GM12878 (cell line): Measurements from ENCODE around the gene HHAT. TPM values are rescaled to one million over a fixed set of nuclear protein-coding genes. Genes with fewer than 3 reads are reported as not detected.

Experiments used
- CEBPB ChIP-seq, 2 experiments: fragments of 150-350 bp in 1 of 2; IDR thresholded peaks; 2 replicates each; pipeline ENCODE4 v1.6.1; 2012 to 2014; ENCODE audit warnings: low read depth in 2 of 2, low read length in 2 of 2, borderline replicate concordance in 1 of 2, inconsistent platforms in 1 of 2
- CREM ChIP-seq: IDR thresholded peaks from 2 replicates; pipeline ENCODE4 v1.6.1; 2014; ENCODE audit warnings: antibody characterized with exemption, low read depth
- EP300 ChIP-seq, 2 experiments: fragments of 150-350 bp in 1 of 2; IDR thresholded peaks; 2 replicates each; pipeline ENCODE4 v1.6.1; 2011 to 2012; ENCODE audit warnings: low read depth in 2 of 2, low read length in 2 of 2, borderline replicate concordance in 1 of 2, improper control_type of control experiment in 1 of 2, inconsistent platforms in 1 of 2; ENCODE audit not compliant: control insufficient read depth in 1 of 2
- ESRRA ChIP-seq: IDR thresholded peaks from 2 replicates; pipeline ENCODE4 v1.6.1; 2012; ENCODE audit warnings: mild to moderate bottlenecking, low read length, improper control_type of control experiment
- FOS ChIP-seq: IDR thresholded peaks from 3 replicates; pipeline ENCODE4 v1.6.1; 2011; ENCODE audit warnings: borderline replicate concordance; ENCODE audit not compliant: insufficient read length; ENCODE audit errors: extremely low read depth
- GABPA ChIP-seq: IDR thresholded peaks from 2 replicates; pipeline ENCODE4 v1.6.1; 2014; ENCODE audit warnings: antibody characterized with exemption, low read depth, mild to moderate bottlenecking, inconsistent platforms
- HDGF ChIP-seq: fragments of 450-650 bp; IDR thresholded peaks from 2 replicates; pipeline ENCODE4 v1.6.1; 2016; ENCODE audit warnings: antibody characterized with exemption
- IKZF2 ChIP-seq, 2 experiments: fragments of 450-650 bp; IDR thresholded peaks; 2 replicates each; pipeline ENCODE4 v1.6.1; 2017; ENCODE audit warnings: mild to moderate bottlenecking in 2 of 2, moderate library complexity in 2 of 2
- MYC ChIP-seq: IDR thresholded peaks from 2 replicates; pipeline ENCODE4 v1.6.1; 2011; ENCODE audit warnings: mild to moderate bottlenecking, low read length, moderate library complexity, inconsistent platforms; ENCODE audit not compliant: insufficient read depth, insufficient replicate concordance, insufficient read length, severe bottlenecking
- SMAD1 ChIP-seq: fragments of 450-650 bp; IDR thresholded peaks from 2 replicates; pipeline ENCODE4 v1.6.1; 2018; ENCODE audit warnings: mild to moderate bottlenecking, low read depth; ENCODE audit not compliant: partially characterized antibody
- SREBF2 ChIP-seq: IDR thresholded peaks from 2 replicates; pipeline ENCODE4 v1.6.1; 2012; ENCODE audit warnings: mild to moderate bottlenecking, low read length
- TARDBP ChIP-seq: IDR thresholded peaks from 2 replicates; pipeline ENCODE4 v1.6.1; 2016; ENCODE audit warnings: borderline replicate concordance
- ZNF384 ChIP-seq: IDR thresholded peaks from 2 replicates; pipeline ENCODE4 v1.6.1; 2012; ENCODE audit warnings: low read depth, mild to moderate bottlenecking, low read length, improper control_type of control experiment, borderline replicate concordance
- polyA plus RNA-seq, 11 experiments: library from polyadenylated mRNA; depleted of rRNA in 4 of 11; unstranded in 6 of 11; stranded (reverse) in 5 of 11; fragments of >200 nt; fragmentation: Nextera tagmentation in 4 of 11; fragmentation: Illumina TruSeq in 1 of 11; extraction: Ambion mirVana in 4 of 11; extraction: Trizol in 1 of 11; gene quantifications; 1 replicate in 1 of 11; 2 replicates in 10 of 11; pipeline versions ENCODE4 v1.2.1 to v1.2.3, GENCODE V29; 2011 to 2016; ENCODE audit warnings: inconsistent platforms in 2 of 11, missing spikeins in 2 of 11, low read depth in 1 of 11
- total RNA-seq, 4 experiments: library from RNA; depleted of rRNA in 3 of 4; stranded (reverse); fragments of >200 nt in 3 of 4; fragmentation: Illumina TruSeq in 1 of 4; extraction: Trizol in 1 of 4; gene quantifications; 2 replicates each; pipeline versions ENCODE4 v1.2.1 to v1.2.3, GENCODE V29; 2013 to 2021
- TF ChIP-seq, protein P1 (sequence below): fragments of 450-650 bp; formaldehyde crosslinking; IDR thresholded peaks from 2 replicates; pipeline ENCODE4 v1.5.0; 2022; ENCODE audit warnings: mild to moderate bottlenecking, missing genetic modification characterization
- TF ChIP-seq, protein P2 (sequence below): IDR thresholded peaks from 2 replicates; pipeline ENCODE4 v1.6.1; 2011; ENCODE audit warnings: borderline replicate concordance, low read depth, mild to moderate bottlenecking, moderate library complexity, mixed read lengths, low read length; ENCODE audit not compliant: insufficient read depth; ENCODE audit errors: extremely low read length
- TF ChIP-seq, protein P3 (sequence below): fragments of 150-350 bp; IDR thresholded peaks from 2 replicates; pipeline ENCODE4 v1.6.1; 2014; ENCODE audit warnings: mild to moderate bottlenecking, low read depth, low read length
- TF ChIP-seq, protein P4 (sequence below): IDR thresholded peaks from 2 replicates; pipeline ENCODE4 v1.6.1; 2012; ENCODE audit warnings: low read length, inconsistent platforms
- TF ChIP-seq, protein P5 (sequence below): fragments of 450-650 bp; IDR thresholded peaks from 2 replicates; pipeline ENCODE4 v1.6.1; 2017; ENCODE audit warnings: mild to moderate bottlenecking, moderate library complexity

Gene HHAT
- total and polyA plus RNA-seq, 10 of the 15 experiments (the other 5 are each of a cell fraction or from before 2014, with no cell fraction given), result 1.2 to 37.6 (median 2.6) TPM

- TF ChIP-seq, protein P1, sequence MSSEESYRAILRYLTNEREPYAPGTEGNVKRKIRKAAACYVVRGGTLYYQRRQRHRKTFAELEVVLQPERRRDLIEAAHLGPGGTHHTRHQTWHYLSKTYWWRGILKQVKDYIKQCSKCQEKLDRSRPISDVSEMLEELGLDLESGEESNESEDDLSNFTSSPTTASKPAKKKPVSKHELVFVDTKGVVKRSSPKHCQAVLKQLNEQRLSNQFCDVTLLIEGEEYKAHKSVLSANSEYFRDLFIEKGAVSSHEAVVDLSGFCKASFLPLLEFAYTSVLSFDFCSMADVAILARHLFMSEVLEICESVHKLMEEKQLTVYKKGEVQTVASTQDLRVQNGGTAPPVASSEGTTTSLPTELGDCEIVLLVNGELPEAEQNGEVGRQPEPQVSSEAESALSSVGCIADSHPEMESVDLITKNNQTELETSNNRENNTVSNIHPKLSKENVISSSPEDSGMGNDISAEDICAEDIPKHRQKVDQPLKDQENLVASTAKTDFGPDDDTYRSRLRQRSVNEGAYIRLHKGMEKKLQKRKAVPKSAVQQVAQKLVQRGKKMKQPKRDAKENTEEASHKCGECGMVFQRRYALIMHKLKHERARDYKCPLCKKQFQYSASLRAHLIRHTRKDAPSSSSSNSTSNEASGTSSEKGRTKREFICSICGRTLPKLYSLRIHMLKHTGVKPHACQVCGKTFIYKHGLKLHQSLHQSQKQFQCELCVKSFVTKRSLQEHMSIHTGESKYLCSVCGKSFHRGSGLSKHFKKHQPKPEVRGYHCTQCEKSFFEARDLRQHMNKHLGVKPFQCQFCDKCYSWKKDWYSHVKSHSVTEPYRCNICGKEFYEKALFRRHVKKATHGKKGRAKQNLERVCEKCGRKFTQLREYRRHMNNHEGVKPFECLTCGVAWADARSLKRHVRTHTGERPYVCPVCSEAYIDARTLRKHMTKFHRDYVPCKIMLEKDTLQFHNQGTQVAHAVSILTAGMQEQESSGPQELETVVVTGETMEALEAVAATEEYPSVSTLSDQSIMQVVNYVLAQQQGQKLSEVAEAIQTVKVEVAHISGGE (CRISPR knock-in tag), result no peak
- TF ChIP-seq TARDBP, result no peak
- TF ChIP-seq GABPA, result no peak
- TF ChIP-seq, protein P2, sequence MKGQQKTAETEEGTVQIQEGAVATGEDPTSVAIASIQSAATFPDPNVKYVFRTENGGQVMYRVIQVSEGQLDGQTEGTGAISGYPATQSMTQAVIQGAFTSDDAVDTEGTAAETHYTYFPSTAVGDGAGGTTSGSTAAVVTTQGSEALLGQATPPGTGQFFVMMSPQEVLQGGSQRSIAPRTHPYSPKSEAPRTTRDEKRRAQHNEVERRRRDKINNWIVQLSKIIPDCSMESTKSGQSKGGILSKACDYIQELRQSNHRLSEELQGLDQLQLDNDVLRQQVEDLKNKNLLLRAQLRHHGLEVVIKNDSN, result no peak
- peak; percentile 14; the same call in 1 of the 2 replicates for TF ChIP-seq CREM
- no peak for TF ChIP-seq FOS
- TF ChIP-seq ZNF384, result no peak
- TF ChIP-seq, protein P3, sequence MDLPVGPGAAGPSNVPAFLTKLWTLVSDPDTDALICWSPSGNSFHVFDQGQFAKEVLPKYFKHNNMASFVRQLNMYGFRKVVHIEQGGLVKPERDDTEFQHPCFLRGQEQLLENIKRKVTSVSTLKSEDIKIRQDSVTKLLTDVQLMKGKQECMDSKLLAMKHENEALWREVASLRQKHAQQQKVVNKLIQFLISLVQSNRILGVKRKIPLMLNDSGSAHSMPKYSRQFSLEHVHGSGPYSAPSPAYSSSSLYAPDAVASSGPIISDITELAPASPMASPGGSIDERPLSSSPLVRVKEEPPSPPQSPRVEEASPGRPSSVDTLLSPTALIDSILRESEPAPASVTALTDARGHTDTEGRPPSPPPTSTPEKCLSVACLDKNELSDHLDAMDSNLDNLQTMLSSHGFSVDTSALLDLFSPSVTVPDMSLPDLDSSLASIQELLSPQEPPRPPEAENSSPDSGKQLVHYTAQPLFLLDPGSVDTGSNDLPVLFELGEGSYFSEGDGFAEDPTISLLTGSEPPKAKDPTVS, result no peak
- TF ChIP-seq IKZF2 (IDR thresholded peaks at IDR 0.05), result peak; percentile 72 to 81
- TF ChIP-seq, protein P4, sequence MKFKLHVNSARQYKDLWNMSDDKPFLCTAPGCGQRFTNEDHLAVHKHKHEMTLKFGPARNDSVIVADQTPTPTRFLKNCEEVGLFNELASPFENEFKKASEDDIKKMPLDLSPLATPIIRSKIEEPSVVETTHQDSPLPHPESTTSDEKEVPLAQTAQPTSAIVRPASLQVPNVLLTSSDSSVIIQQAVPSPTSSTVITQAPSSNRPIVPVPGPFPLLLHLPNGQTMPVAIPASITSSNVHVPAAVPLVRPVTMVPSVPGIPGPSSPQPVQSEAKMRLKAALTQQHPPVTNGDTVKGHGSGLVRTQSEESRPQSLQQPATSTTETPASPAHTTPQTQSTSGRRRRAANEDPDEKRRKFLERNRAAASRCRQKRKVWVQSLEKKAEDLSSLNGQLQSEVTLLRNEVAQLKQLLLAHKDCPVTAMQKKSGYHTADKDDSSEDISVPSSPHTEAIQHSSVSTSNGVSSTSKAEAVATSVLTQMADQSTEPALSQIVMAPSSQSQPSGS, result peak; percentile 88
- TF ChIP-seq, protein P5, sequence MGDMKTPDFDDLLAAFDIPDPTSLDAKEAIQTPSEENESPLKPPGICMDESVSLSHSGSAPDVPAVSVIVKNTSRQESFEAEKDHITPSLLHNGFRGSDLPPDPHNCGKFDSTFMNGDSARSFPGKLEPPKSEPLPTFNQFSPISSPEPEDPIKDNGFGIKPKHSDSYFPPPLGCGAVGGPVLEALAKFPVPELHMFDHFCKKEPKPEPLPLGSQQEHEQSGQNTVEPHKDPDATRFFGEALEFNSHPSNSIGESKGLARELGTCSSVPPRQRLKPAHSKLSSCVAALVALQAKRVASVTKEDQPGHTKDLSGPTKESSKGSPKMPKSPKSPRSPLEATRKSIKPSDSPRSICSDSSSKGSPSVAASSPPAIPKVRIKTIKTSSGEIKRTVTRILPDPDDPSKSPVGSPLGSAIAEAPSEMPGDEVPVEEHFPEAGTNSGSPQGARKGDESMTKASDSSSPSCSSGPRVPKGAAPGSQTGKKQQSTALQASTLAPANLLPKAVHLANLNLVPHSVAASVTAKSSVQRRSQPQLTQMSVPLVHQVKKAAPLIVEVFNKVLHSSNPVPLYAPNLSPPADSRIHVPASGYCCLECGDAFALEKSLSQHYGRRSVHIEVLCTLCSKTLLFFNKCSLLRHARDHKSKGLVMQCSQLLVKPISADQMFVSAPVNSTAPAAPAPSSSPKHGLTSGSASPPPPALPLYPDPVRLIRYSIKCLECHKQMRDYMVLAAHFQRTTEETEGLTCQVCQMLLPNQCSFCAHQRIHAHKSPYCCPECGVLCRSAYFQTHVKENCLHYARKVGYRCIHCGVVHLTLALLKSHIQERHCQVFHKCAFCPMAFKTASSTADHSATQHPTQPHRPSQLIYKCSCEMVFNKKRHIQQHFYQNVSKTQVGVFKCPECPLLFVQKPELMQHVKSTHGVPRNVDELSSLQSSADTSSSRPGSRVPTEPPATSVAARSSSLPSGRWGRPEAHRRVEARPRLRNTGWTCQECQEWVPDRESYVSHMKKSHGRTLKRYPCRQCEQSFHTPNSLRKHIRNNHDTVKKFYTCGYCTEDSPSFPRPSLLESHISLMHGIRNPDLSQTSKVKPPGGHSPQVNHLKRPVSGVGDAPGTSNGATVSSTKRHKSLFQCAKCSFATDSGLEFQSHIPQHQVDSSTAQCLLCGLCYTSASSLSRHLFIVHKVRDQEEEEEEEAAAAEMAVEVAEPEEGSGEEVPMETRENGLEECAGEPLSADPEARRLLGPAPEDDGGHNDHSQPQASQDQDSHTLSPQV, result no peak
- no peak for TF ChIP-seq SMAD1
- 0 out of 4 replicates have a peak, but pooled peaks of 1 of the 2 experiments have one; percentile 43 for TF ChIP-seq CEBPB (IDR thresholded peaks at IDR 0.05; ENCODE audit: borderline replicate concordance in 1 of 2, low read depth in 2 of 2, low read length in 2 of 2)
- TF ChIP-seq MYC, result no peak
- no peak for TF ChIP-seq SREBF2
- no peak for TF ChIP-seq ESRRA
- peak in 1 of 2 experiments; percentile 44; a peak in 1 of 4 replicates for TF ChIP-seq EP300 (IDR thresholded peaks at IDR 0.05; ENCODE audit: borderline replicate concordance in 1 of 2, control insufficient read depth in 1 of 2, low read depth in 2 of 2, low read length in 2 of 2)
- no peak for TF ChIP-seq HDGF
Measured at GRCh38 chr1:210464519-210465039, 135.9 kb downstream of the HHAT start (continued).
